PC-9 (cell line): ENCODE data around the gene DBX2. TPM values are rescaled to one million over a fixed set of nuclear protein-coding genes. Genes with fewer than 3 reads are reported as not detected.

Experiments
- BruUV-seq: library from RNA; stranded (reverse); fragments of 400-500 nt; replicated peaks from 2 replicates; lab custom pipeline; 2021; lab: Mats Ljungman, UMichigan
- CTCF ChIA-PET: fragments of 300-600 bp; sonication (Branson Sonifier 250); formaldehyde crosslinking; loops from one replicate; lab custom pipeline; 2022; ENCODE audit warnings: antibody characterized with exemption; lab: Charles Lee
- POLR2A ChIA-PET: fragments of 300-600 bp; sonication (Branson Sonifier 250); formaldehyde crosslinking; loops from one replicate; lab custom pipeline; 2022; ENCODE audit warnings: antibody characterized with exemption; ENCODE audit not compliant: unreplicated experiment; lab: Charles Lee
- DNase-seq, 2 experiments: peaks; one replicate each; pipeline versions ENCODE4 v3.0.0 to v3.0.0-alpha.2; 2015 to 2022; ENCODE audit warnings: mixed read lengths in 1 of 2
- H2AFZ ChIP-seq: fragments of 200-600 bp; sonication (generic); 2 replicates; pipeline ENCODE4 v1.8.1; 2017; ENCODE audit warnings: antibody characterized with exemption
- H3F3A ChIP-seq: fragments of 200-600 bp; sonication (generic); 2 replicates; pipeline ENCODE4 v1.8.1; 2017; ENCODE audit warnings: antibody characterized with exemption, mild to moderate bottlenecking, low read depth; ENCODE audit not compliant: insufficient read depth
- H3K27ac ChIP-seq: fragments of 200-600 bp; sonication (generic); 2 replicates; pipeline ENCODE4 v1.6.1; 2016; ENCODE audit warnings: mixed run types
- H3K27me3 ChIP-seq: fragments of 200-600 bp; sonication (generic); 2 replicates; pipeline ENCODE4 v1.6.1; 2016; ENCODE audit warnings: low read depth, mixed run types; ENCODE audit not compliant: insufficient read depth
- H3K36me3 ChIP-seq: fragments of 200-600 bp; sonication (generic); 2 replicates; pipeline ENCODE4 v1.6.1; 2016; ENCODE audit warnings: low read depth, mixed run types
- H3K4me1 ChIP-seq: fragments of 200-600 bp; sonication (generic); replicated peaks from 2 replicates; pipeline ENCODE4 v1.6.1; 2016; ENCODE audit warnings: mixed run types; ENCODE audit not compliant: insufficient read depth
- H3K4me2 ChIP-seq: fragments of 200-600 bp; sonication (generic); 2 replicates; pipeline ENCODE4 v1.6.1; 2017; ENCODE audit warnings: mixed run types
- H3K4me3 ChIP-seq: fragments of 200-600 bp; sonication (generic); 2 replicates; pipeline ENCODE4 v1.6.1; 2016; ENCODE audit warnings: mixed run types
- H3K79me2 ChIP-seq: fragments of 200-600 bp; sonication (generic); 2 replicates; pipeline ENCODE4 v1.6.1; 2017; ENCODE audit warnings: low read depth, mixed run types
- H3K9me2 ChIP-seq: fragments of 200-600 bp; sonication (generic); 2 replicates; pipeline ENCODE4 v1.8.1; 2017; ENCODE audit warnings: mild to moderate bottlenecking; ENCODE audit not compliant: insufficient read depth
- H3K9me3 ChIP-seq: fragments of 200-600 bp; sonication (generic); 2 replicates; pipeline ENCODE4 v1.8.1; 2016; ENCODE audit warnings: low read depth; ENCODE audit not compliant: insufficient read depth
- H4K20me1 ChIP-seq: fragments of 200-600 bp; sonication (generic); 2 replicates; pipeline ENCODE4 v1.8.1; 2017; ENCODE audit not compliant: insufficient read depth
- CTCF ChIP-seq: fragments of 200-600 bp; sonication (generic); conservative IDR thresholded peaks from 2 replicates; pipeline ENCODE4 v1.6.1; 2017; ENCODE audit warnings: mixed run types, antibody characterized with exemption, mild to moderate bottlenecking, moderate library complexity
- EZH2 ChIP-seq: fragments of 200-600 bp; sonication (generic); IDR thresholded peaks from 2 replicates; pipeline ENCODE4 v1.8.0; 2017; ENCODE audit warnings: antibody characterized with exemption, low read depth
- intact Hi-C: fragments of 100-400 bp; cut with micrococcal nuclease; formaldehyde crosslinking; loops from one replicate; pipeline ENCODE4 v1.10.0; 2022; ENCODE audit not compliant: unreplicated experiment
- total RNA-seq: library from RNA; stranded (reverse); gene quantifications from 2 replicates; pipeline ENCODE4 v1.2.3, GENCODE V29; 2021

DBX2 gene
- total RNA-seq, 1 experiment from 2014 or later: not detected

GRCh38 chr12:45049912-45050750, 768 bp downstream of the DBX2 start:
- no peaks in the 10 kb centered on the region for H3F3A ChIP-seq
- no peak overlapping the region for H3K4me2 ChIP-seq
- no peaks in the 10 kb centered on the region for H3K4me1 ChIP-seq
- intact Hi-C loops: no loop called here
- H3K27me3 ChIP-seq: no peaks in the 10 kb centered on the region
- no peak overlapping the region for H2AFZ ChIP-seq
- no peaks in the 10 kb centered on the region for H4K20me1 ChIP-seq
- no peak overlapping the region for H3K27ac ChIP-seq
- ChIA-PET POLR2A (no interaction called here), CTCF (no interaction called here)
- TF ChIP-seq EZH2 (no peak), CTCF (no peak)
- H3K4me3 ChIP-seq: no peak overlapping the region
- no peaks in the 10 kb centered on the region for H3K9me3 ChIP-seq
- H3K9me2 ChIP-seq: no peaks in the 10 kb centered on the region; the same call in none of the 2 replicates
- H3K36me3 ChIP-seq: no peaks in the 10 kb centered on the region
- BruUV-seq: no TSS peak
- no peak for DNase-seq
- no peaks in the 10 kb centered on the region for H3K79me2 ChIP-seq

GRCh38 chr12:45042599-45042998, 8.3 kb downstream of the DBX2 start:
- TF ChIP-seq CTCF (no peak), EZH2 (no peak)
- Histone ChIP-seq H3F3A (no peaks in the 10 kb centered on the region), H3K4me1 (no peaks in the 10 kb centered on the region), H3K9me2 (no peaks in the 10 kb centered on the region), H3K9me3 (no peaks in the 10 kb centered on the region), H3K27ac (no peak overlapping the region), H3K27me3 (no peaks in the 10 kb centered on the region), H3K4me2 (no peak overlapping the region), H3K79me2 (no peaks in the 10 kb centered on the region), H3K36me3 (no peaks in the 10 kb centered on the region), H4K20me1 (no peaks in the 10 kb centered on the region), H2AFZ (no peak overlapping the region), H3K4me3 (no peak overlapping the region)
- DNase-seq: no peak
- BruUV-seq: no TSS peak
- intact Hi-C loops: no loop called here
- ChIA-PET CTCF (no interaction called here), POLR2A (no interaction called here)

- Histone ChIP-seq H3K36me3 (no peaks in the 10 kb centered on the region), H3K4me2 (no peak overlapping the region), H3K4me1 (no peaks in the 10 kb centered on the region), H3F3A (no peaks in the 10 kb centered on the region), H3K27ac (no peak overlapping the region), H3K9me2 (no peaks in the 10 kb centered on the region), H3K79me2 (no peaks in the 10 kb centered on the region), H3K9me3 (no peaks in the 10 kb centered on the region), H2AFZ (no peak overlapping the region), H3K27me3 (no peaks in the 10 kb centered on the region), H4K20me1 (no peaks in the 10 kb centered on the region), H3K4me3 (no peak overlapping the region)
- ChIA-PET CTCF (no interaction called here), POLR2A (no interaction called here)
- DNase-seq: no peak
- TF ChIP-seq EZH2 (no peak), CTCF (no peak)
- no TSS peak for BruUV-seq
- intact Hi-C loops: no loop called here
Measured at GRCh38 chr12:45040977-45041376, 9.9 kb downstream of the DBX2 start.
